Tibial nerve (tissue), 4 donors: ENCODE measurements around the gene MRPL53. TPM values are rescaled to one million over a fixed set of nuclear protein-coding genes. Genes with fewer than 3 reads are reported as not detected.

Experiments
- DNase-seq, 2 donors: peaks; one replicate each; pipeline ENCODE4 v3.0.0-alpha.2; 2019; ENCODE audit warnings: low spot score in 2 of 2
- H3K27ac ChIP-seq, 4 donors: fragments of 200-600 bp; sonication (generic) in 3 of 4; one replicate each; pipeline ENCODE4 v1.5.1; 2017 to 2019; ENCODE audit warnings: mild to moderate bottlenecking in 1 of 4
- H3K27me3 ChIP-seq, 2 donors: fragments of 200-600 bp; sonication (generic) in 1 of 2; one replicate each; pipeline versions ENCODE4 v1.5.1 to v1.6.0; 2017 to 2019
- H3K36me3 ChIP-seq, 3 donors: fragments of 200-600 bp; sonication (generic); one replicate each; pipeline ENCODE4 v1.5.1; 2018 to 2019
- H3K4me1 ChIP-seq, 4 donors: fragments of 200-600 bp; sonication (generic) in 3 of 4; one replicate each; pipeline ENCODE4 v1.5.1; 2017 to 2019
- H3K4me3 ChIP-seq, 4 donors: fragments of 200-600 bp; sonication (generic) in 3 of 4; one replicate each; pipeline ENCODE4 v1.5.1; 2017 to 2019; ENCODE audit warnings: mild to moderate bottlenecking in 1 of 4, moderate library complexity in 1 of 4
- H3K9me3 ChIP-seq, 4 donors: fragments of 200-600 bp; sonication (generic) in 3 of 4; one replicate each; pipeline ENCODE4 v1.5.1; 2017 to 2019
- CTCF ChIP-seq, 5 experiments: fragments of 200-600 bp in 3 of 5; fragments of 450-650 bp in 2 of 5; sonication (generic) in 3 of 5; IDR thresholded peaks; one replicate each; pipeline ENCODE4 v1.5.1; 2016 to 2019; ENCODE audit warnings: antibody characterized with exemption in 5 of 5, mild to moderate bottlenecking in 3 of 5, moderate library complexity in 2 of 5
- EP300 ChIP-seq, 2 donors: sonication (generic); formaldehyde crosslinking; IDR thresholded peaks; one replicate each; pipeline ENCODE4 v1.6.1; 2017; ENCODE audit warnings: antibody characterized with exemption in 2 of 2, mild to moderate bottlenecking in 1 of 2
- POLR2A ChIP-seq, 2 donors: fragments of 450-650 bp; IDR thresholded peaks; one replicate each; pipeline ENCODE4 v1.6.1; 2017; ENCODE audit warnings: antibody characterized with exemption in 2 of 2, mild to moderate bottlenecking in 2 of 2, moderate library complexity in 2 of 2
- WGBS, 2 donors: methylation state at CpG; one replicate each; pipeline ENCODE4 v1.1.5; 2018; 5-methylcytosine and 5-hydroxymethylcytosine counted together
- total RNA-seq, 4 donors: library from RNA; depleted of rRNA; stranded (reverse); fragments of >200 nt; gene quantifications; one replicate each; pipeline ENCODE4 v1.1.0, GENCODE V29; 2016

Gene MRPL53
- total RNA-seq, 4 donors from 2014 or later: 15.9 to 86.1 (median 34.4) TPM

- 83 to 84% methylated on average over 18 of the region's 18 CpGs for WGBS, 2 donors
- H3K27ac ChIP-seq: no peak overlapping the region
- TF ChIP-seq EP300 (IDR thresholded peaks at IDR 0.05): no peak
- H3K4me1 ChIP-seq: peaks cover 0 to 78% (median 39%) of the 10 kb centered on the region in 4 donors
- no peaks in the 10 kb centered on the region for H3K9me3 ChIP-seq
- peaks cover 0 to 24% (median 0%) of the 10 kb centered on the region in 3 donors for H3K36me3 ChIP-seq
- no peak overlapping the region for H3K4me3 ChIP-seq
- peaks cover 0 to 56% of the 10 kb centered on the region in 2 donors for H3K27me3 ChIP-seq
- no peak for DNase-seq
Observed at GRCh38 chr2:74501335-74502071, 29.0 kb upstream of the MRPL53 start.

GRCh38 chr2:74500578-74500946 lies 28.1 kb upstream of the MRPL53 start:
- Histone ChIP-seq H3K27me3 (peaks cover 0 to 56% of the 10 kb centered on the region in 2 donors), H3K9me3 (no peaks in the 10 kb centered on the region), H3K27ac (no peak overlapping the region), H3K4me1 (peaks cover 0 to 69% (median 30%) of the 10 kb centered on the region in 4 donors), H3K36me3 (peaks cover 0 to 15% (median 0%) of the 10 kb centered on the region in 3 donors), H3K4me3 (no peak overlapping the region)
- DNase-seq: no peak
- no peak for TF ChIP-seq EP300 (IDR thresholded peaks at IDR 0.05)
- no peak for TF ChIP-seq CTCF (IDR thresholded peaks at IDR 0.05)
- TF ChIP-seq POLR2A (IDR thresholded peaks at IDR 0.05): no peak

- Histone ChIP-seq H3K4me1 (peaks cover 0 to 64% (median 28%) of the 10 kb centered on the region in 4 donors), H3K4me3 (no peak overlapping the region), H3K27ac (no peak overlapping the region), H3K27me3 (peaks cover 0 to 56% of the 10 kb centered on the region in 2 donors), H3K36me3 (peaks cover 0 to 10% (median 0%) of the 10 kb centered on the region in 3 donors), H3K9me3 (no peaks in the 10 kb centered on the region)
- DNase-seq: no peak
- WGBS, 2 donors: 48 to 58% methylated on average over 14 to 15 of the region's 15 CpGs
- no peak for TF ChIP-seq EP300 (IDR thresholded peaks at IDR 0.05)
- no peak for TF ChIP-seq CTCF (IDR thresholded peaks at IDR 0.05)
- TF ChIP-seq POLR2A (IDR thresholded peaks at IDR 0.05): no peak
Observed at GRCh38 chr2:74499940-74500577, 27.6 kb upstream of the MRPL53 start.

GRCh38 chr2:74499267-74499939 lies 26.9 kb upstream of the MRPL53 start, which contains the start of gene LBX2:
Gene LBX2, minus strand, starts transcription at chr2:74499603. Its CDS starts 66 bp downstream, at chr2:74499537.
- peaks cover 0 to 57% (median 28%) of the 10 kb centered on the region in 4 donors for H3K4me1 ChIP-seq
- DNase-seq: no peak
- 0 to 5% methylated on average over 14 to 36 of the region's 65 CpGs for WGBS, 2 donors
- peaks cover 0 to 56% of the 10 kb centered on the region in 2 donors for H3K27me3 ChIP-seq
- H3K9me3 ChIP-seq: no peaks in the 10 kb centered on the region
- H3K36me3 ChIP-seq: peaks cover 0 to 6% (median 0%) of the 10 kb centered on the region in 3 donors
- H3K27ac ChIP-seq: no peak within 1 kb of the TSS
- H3K4me3 ChIP-seq: peak within 1 kb of the TSS; percentile 5 to 43 (median 28)
- no peak for TF ChIP-seq EP300 (IDR thresholded peaks at IDR 0.05)
- TF ChIP-seq CTCF (IDR thresholded peaks at IDR 0.05): no peak
- TF ChIP-seq POLR2A (IDR thresholded peaks at IDR 0.05): no peak

- peak overlapping the region; percentile 5 to 43 (median 28) for H3K4me3 ChIP-seq
- peaks cover 0 to 56% of the 10 kb centered on the region in 2 donors for H3K27me3 ChIP-seq
- no peaks in the 10 kb centered on the region for H3K9me3 ChIP-seq
- no peak for DNase-seq
- TF ChIP-seq POLR2A (IDR thresholded peaks at IDR 0.05): no peak
- no peak for TF ChIP-seq EP300 (IDR thresholded peaks at IDR 0.05)
- TF ChIP-seq CTCF (IDR thresholded peaks at IDR 0.05): no peak
- no peak overlapping the region for H3K27ac ChIP-seq
- WGBS, 2 donors: 1 to 3% methylated on average over 40 to 41 of the region's 41 CpGs
- peaks cover 0 to 10% (median 0%) of the 10 kb centered on the region in 3 donors for H3K36me3 ChIP-seq
- peaks cover 0 to 50% (median 25%) of the 10 kb centered on the region in 4 donors for H3K4me1 ChIP-seq
Observed at GRCh38 chr2:74498500-74499266, 26.2 kb upstream of the MRPL53 start.
